Hematopoietic multipotent progenitor cell treated with erythropoietin and hydrocortisone succinate and interleukin-3 and kit ligand, for 15 days (in vitro differentiated cells): Measurements from ENCODE around the gene BCL6B.
"Not testable (repeated sequence)": the region's sequence is repeated elsewhere in the genome, so short reads cannot be mapped to it uniquely, and the experiment has no call there.

Experiments used
- DNase-seq: peaks from one replicate; pipeline ENCODE4 v3.0.0-alpha.2; 2015; ENCODE audit warnings: low spot score

BCL6B gene, protein sequence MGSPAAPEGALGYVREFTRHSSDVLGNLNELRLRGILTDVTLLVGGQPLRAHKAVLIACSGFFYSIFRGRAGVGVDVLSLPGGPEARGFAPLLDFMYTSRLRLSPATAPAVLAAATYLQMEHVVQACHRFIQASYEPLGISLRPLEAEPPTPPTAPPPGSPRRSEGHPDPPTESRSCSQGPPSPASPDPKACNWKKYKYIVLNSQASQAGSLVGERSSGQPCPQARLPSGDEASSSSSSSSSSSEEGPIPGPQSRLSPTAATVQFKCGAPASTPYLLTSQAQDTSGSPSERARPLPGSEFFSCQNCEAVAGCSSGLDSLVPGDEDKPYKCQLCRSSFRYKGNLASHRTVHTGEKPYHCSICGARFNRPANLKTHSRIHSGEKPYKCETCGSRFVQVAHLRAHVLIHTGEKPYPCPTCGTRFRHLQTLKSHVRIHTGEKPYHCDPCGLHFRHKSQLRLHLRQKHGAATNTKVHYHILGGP

GRCh38 chr17:7022781-7023571 is at the start of gene BCL6B:
TSS of gene BCL6B (plus strand) at chr17:7023050. CDS start at chr17:7023672, 622 bp downstream.
- DNase-seq: no peak

GRCh38 chr17:6979440-6979839 is 43.4 kb upstream of the BCL6B start:
- not testable (repeated sequence) for DNase-seq

DNA sequence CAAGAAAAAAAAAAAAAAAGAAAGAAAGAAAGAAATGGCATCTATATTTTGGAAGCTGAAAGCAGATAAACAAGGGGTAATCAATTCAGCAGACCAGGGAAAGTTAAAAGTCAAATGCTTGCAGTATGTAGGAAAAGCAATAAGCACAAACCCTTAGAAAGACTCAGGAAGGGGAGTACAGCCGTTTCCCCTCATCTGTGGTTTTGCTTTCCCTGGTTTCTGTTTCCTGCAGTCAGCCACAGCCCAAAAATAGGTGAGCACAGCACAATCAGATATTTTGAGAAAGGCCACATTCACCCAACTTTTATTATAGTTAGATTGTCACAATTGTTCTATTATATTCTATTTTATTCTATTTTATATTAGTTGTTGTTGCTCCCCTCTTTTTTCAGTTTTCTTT is 41.4 kb upstream of the BCL6B start:
- no peak for DNase-seq

DNA sequence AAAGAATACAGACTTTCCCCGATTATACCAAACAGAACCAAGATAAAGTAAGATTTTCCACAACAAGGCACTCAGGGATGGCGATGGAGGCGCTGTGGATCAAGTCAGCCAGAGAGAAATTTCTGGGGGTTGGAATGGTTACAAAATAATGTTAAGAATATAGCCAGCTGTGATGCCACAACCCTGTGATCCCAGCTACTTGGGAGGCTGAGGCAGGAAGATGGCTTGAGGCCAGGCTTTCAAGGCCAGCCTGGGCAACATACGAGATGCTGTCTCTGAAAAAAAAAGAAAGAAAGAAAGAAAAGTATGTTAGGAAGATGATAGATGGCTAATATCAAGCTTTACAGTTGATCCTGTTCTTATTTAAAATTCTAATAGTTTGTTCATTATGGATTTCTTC is 37.6 kb upstream of the BCL6B start:
- no peak for DNase-seq

GRCh38 chr17:6986676-6987075 is 36.2 kb upstream of the BCL6B start:
- no peak for DNase-seq

GRCh38 chr17:6989779-6990178 is 33.1 kb upstream of the BCL6B start:
- no peak for DNase-seq

DNA sequence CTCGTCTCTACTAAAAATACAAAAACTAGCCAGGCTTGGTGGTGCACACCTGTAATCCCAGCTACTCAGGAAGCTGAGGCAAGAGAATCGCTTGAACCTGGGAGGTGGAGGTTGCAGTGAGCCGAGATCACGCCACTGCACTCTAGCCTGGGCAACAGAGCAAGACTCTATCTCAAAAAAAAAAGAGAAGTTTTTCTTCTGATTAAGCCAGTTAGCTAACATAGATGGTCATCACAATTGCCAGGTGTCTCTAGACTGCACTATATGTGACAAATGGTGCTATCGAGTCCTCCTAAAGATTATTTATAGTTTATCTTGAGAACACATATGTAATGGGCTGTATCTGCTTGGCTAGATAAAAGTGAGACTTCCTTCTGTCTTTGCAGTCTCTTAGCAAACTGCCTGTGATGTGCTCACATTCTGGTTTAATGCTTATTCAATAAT is 29.2 kb upstream of the BCL6B start:
- peak; percentile 52 for DNase-seq

- no peak for DNase-seq
Observed at GRCh38 chr17:6994118-6994598, 28.7 kb upstream of the BCL6B start.

DNA sequence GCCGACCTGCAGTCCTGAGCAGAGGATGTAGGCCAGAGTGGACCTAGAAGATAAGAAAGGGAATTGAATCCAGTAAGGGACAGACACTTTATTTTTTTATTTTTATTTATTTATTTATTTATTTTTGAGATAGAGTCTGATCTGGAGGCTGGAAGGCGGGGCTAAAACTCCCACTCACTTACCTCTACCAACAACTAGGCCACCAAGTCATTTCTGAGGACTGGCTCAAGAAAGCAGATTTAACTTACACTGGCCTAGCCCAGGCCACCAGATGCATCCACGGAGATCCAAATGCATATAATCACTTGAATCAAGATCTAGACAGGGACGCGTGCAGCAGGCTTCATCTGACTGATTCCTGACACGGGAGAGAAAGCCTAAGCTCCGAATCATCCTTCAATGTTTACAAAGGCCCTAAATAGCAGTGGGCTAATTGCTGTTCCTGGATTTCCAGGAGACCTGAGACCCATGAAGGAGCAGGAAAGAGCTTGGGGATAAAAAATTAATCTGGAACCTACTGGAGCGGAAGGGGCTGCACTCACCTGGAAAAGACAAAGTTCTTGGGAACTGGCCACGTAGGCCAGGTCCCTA is 28.1 kb upstream of the BCL6B start:
- no peak for DNase-seq

DNA sequence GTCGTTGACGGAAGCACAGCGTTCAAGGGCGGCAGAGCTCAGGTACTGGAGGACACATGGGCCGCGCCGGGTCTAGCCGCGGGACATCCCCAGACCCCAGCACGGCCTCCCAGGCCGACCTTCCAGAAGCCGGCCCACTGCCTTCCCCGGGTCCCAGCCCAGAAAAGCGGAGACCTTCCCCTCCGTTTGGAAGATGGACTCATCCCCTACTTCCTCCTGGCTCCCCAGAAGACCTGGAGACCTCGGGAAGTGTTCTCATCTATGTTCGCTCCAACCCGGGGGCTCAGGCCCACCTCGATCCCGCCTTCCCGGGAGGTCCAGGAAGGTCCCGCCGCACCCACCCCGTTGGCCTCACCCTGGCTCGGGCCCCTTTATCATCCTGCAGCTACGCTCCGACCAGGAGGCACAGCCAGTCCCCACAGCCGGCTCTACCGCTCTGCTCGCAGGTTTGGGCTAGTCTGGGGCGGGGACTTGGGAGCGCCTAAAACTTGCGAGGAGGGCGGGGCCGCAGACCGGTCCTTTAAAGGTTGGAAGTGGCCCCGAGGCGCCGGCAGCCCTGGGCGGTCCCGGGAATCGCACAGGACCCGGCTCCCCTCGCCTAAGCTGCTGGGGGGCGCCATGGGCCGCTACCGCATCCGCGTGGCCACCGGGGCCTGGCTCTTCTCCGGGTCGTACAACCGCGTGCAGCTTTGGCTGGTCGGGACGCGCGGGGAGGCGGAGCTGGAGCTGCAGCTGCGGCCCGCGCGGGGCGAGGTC is 27.2 kb upstream of the BCL6B start, which contains the start of gene ALOX12:
Gene ALOX12, plus strand, starts transcription at position 550 of the 756 bp plus-strand sequence. Its CDS starts 69 bp downstream, at position 619.
- DNase-seq: peak; percentile 34

DNA sequence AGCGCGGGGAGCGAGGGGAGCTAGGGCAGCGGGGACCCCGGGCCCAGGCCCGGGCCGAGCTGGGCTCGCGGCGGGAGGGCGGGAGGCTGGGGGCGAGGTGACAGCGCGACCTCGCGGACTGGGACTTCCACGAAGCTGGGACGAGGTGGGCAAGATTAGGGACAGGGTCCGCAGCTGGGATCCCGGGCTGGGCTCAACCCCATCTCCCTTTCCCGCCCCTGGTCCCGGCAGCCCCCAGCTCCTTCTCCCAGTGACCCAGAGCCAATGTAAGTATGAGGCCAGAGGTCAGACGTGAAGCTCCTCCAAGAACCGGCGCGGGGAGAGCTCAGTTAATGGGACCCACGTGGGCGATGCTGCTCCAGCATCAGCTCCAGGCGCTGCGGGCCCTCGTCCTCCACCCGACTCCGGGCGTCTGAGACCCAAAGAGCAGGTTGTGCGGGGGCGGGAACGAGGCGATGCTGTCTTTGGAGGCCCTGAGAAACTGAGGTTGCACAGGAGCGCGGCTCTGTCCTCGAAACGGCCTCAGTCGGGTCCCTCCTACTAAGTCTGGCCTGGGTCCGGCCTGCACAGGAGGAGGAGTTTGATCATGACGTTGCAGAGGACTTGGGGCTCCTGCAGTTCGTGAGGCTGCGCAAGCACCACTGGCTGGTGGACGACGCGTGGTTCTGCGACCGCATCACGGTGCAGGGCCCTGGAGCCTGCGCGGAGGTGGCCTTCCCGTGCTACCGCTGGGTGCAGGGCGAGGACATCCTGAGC is 26.4 kb upstream of the BCL6B start:
- no peak for DNase-seq

GRCh38 chr17:6997171-6997570 is 25.7 kb upstream of the BCL6B start:
- no peak for DNase-seq

- DNase-seq: no peak
Observed at GRCh38 chr17:6998855-6999508, 23.9 kb upstream of the BCL6B start.

DNA sequence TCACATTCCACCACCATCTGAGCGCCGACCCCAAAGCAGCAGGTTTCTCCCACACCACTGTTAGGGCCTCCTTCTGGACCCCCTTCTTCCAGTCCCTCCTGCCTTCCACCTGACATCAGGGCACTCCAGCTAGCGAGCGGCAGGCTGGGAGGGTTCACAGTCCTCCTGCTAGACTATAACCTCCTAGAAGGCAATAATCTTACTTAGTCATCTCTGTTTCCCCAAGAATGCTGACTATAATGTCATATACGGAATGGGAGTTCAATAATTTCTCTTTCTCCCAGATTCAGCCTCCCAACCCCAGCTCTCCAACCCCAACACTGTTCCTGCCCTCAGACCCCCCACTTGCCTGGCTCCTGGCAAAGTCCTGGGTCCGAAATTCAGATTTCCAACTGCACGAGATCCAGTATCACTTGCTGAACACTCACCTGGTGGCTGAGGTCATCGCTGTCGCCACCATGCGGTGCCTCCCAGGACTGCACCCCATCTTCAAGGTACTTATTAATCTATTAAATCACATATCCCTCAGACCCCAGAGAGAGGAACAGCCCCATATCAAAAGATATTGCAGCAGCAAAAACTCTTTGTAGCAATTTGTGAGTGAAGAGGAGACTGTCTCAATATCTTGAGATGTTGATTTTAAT is 21.4 kb upstream of the BCL6B start:
- DNase-seq: peak; percentile 54

DNA sequence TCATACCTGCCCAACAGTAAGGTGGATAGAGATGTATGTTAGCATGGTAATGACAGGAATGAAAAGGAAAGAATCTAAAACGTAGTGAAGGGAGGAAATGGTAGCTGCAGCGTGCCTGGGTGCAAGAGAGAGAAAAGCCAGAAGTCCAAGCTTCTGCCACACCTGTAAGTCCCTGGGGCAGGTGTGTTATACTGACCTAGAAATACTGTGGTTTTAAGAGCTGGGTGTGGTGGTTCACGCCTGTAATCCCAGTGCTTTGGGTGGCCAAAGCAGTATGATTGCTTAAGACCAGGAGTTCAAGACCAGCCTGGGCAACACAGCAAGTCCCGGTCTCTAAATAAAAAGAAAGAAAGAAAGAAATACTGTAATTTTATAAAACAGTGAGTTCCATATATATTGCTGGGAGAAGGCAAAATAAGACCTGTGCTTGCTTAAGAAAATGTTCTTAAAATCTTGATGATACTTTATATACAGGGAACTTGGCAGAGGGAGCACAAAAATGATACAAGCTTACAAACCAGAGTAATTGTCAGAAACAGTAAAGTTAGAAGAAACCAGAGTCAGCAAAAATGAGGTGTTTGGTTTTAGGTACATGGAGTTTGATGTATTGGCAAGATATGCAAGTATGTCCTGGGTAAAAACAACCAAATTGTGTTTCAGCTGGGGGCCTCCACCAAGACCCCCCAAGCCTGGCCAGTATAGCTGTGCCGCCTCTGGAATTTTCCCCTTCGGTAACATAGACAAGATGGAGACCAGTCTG is 20.4 kb upstream of the BCL6B start:
- DNase-seq: no peak

DNA sequence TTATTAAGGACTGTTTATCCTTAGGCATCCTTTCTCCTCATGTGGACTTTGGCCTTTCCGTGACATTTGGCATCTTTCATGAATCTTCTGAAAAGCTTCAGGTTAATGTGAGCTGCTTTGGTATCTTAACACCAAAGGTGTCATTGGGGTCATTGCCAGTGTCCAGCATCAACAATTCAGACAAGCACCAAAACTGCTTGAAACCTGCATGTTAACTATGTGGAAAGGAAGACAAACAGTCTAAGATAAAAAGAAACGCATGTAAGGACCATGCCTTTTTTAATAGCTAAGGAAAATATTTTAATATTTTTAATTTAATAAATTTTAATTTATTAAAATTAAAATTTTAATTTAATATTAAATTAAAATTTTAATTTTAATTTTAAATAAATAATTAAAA is 19.1 kb upstream of the BCL6B start:
- no peak for DNase-seq

GRCh38 chr17:7004398-7005253 is 18.2 kb upstream of the BCL6B start:
- peak; percentile 84 for DNase-seq

DNA sequence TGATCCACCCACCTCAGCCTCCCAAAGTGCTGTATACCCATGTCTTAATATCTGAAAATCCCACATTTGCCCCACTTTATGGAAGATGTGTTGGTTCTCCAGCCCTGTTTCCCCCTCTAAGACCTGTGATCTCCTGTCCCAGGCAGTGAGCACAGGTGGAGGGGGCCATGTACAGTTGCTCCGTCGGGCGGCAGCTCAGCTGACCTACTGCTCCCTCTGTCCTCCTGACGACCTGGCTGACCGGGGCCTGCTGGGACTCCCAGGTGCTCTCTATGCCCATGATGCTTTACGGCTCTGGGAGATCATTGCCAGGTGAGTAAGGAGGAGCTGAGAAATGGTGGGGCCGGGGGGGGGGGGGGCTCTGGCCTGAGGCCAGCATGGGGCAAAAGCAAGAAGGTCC is 17.1 kb upstream of the BCL6B start:
- no peak for DNase-seq
